GM19328 (cell line): ENCODE results near the gene PRKAG3.

Source experiments
- ATAC-seq: cut with Tn5 transposase; IDR thresholded peaks from one replicate; pipeline ENCODE4 v1.9.1; 2021; ENCODE audit warnings: mild to moderate bottlenecking, moderate library complexity; ENCODE audit not compliant: unreplicated experiment

PRKAG3 gene

DNA sequence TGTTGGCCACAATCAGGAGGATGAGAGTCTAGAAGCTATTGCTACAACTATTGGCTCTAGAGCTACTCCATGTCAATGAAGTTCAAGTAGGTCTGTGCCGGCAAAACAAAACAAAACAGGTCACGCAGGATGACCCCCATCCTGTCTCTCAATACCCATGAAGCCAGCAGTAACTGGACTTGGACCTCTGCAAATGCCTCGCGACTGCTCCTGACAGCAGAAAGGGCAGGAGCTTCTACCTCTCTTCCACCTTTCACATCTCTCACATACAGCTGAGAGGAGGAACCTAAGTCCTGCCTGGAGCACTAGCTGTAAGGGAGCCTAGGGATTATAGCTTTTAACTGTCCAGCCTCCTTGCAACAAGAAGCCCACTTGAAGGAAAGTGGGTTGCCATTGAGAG, 16.0 kb downstream of the PRKAG3 start:
- no peak for ATAC-seq

- ATAC-seq = no peak
Observed at GRCh38 chr2:218815244-218815637, 16.4 kb downstream of the PRKAG3 start.

- no peak for ATAC-seq
Observed at GRCh38 chr2:218814540-218815243, 16.9 kb downstream of the PRKAG3 start.

DNA sequence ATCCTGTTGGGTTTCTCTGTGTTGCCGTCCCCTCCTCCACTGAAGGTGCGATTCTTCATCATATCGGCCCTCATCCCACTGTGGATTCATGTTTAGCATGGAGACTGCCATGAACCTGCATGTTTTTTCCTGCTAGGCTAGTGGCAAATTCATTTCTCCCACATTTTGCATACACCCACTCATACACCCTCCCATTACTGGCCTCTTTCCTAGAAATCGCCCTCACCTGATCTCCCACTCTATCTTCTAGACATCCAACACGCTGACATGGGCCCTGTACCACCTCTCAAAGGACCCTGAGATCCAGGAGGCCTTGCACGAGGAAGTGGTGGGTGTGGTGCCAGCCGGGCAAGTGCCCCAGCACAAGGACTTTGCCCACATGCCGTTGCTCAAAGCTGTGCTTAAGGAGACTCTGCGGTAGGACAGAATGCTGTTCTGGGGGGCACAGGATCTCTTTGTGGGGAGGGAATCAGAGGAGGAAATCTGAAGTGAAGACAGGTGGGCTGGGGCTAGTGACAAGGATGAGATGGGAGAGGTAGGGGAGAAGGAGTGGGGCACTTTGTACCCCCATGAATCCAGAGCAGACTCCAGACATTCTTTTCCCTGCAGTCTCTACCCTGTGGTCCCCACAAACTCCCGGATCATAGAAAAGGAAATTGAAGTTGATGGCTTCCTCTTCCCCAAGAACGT, 17.7 kb downstream of the PRKAG3 start:
- ATAC-seq = no peak

GRCh38 chr2:218812861-218813260, 18.7 kb downstream of the PRKAG3 start:
- ATAC-seq = no peak

GRCh38 chr2:218812096-218812815, 19.3 kb downstream of the PRKAG3 start:
- ATAC-seq = no peak

- no peak for ATAC-seq
Observed at GRCh38 chr2:218811382-218811781, 20.2 kb downstream of the PRKAG3 start.

- ATAC-seq = no peak
Observed at GRCh38 chr2:218810256-218810655, 21.3 kb downstream of the PRKAG3 start.

- no peak for ATAC-seq
Observed at GRCh38 chr2:218809515-218809914, 22.1 kb downstream of the PRKAG3 start.

DNA sequence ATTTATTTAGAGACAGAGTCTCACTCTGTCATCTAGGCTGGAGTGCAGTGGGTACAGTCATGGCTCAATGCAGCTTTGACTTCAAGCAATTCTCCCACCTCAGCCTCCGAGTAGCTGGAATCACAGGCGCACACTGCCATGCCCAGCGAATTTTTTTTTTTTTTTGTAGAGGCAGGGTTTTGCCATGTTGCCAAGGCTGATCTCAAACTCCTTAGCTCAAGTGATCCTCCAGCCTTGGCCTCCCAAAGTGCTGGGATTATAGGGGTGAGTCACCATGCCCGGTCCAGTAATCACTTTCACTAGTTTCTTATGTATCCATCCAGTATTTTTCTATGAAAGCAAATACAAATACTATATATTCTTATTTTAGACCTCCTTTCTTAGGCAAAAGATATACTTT, 24.0 kb downstream of the PRKAG3 start:
- no peak for ATAC-seq

GRCh38 chr2:218806346-218806978, 25.1 kb downstream of the PRKAG3 start:
- no peak for ATAC-seq

- no peak for ATAC-seq
Observed at GRCh38 chr2:218805627-218806026, 26.0 kb downstream of the PRKAG3 start.

GRCh38 chr2:218804817-218805216, 26.8 kb downstream of the PRKAG3 start:
- no peak for ATAC-seq

- ATAC-seq = no peak
Observed at GRCh38 chr2:218802386-218802994, 29.1 kb downstream of the PRKAG3 start.

GRCh38 chr2:218799990-218800389, 31.6 kb downstream of the PRKAG3 start:
- no peak for ATAC-seq

DNA sequence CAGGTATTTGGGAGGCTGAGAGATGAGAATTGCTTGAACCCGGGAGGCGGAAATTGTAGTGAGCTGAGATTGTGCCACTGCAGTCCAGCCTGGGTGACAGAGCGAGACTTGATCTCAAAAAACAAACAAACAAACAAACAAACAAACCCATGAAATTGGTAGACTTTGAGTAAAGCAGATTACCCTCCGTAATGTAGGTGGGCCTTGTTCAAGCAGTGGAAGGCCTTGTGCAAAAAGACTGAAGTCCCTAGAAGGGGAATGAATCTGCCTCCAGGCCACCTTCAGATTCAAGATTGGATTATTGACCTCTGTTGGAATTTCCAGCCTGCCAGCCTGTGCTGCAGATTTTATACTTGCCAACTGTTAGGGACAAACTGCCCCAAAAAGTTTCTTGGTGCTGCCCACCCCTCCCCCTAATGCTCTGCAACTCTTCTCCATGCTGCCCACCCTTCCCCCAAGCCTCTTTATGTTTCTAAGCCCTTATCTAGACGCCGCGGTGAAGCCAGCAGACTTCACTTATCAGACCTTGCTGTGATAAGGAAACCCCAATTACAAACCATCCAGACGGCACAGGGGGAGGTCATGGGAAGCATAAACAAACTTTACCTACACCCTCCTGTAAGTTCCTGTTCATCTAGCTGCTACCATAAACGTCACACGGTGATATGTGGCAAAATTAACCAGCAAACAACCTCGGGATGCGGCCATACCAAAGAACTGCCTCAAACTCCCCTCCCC, 32.7 kb downstream of the PRKAG3 start:
- ATAC-seq = no peak

GRCh38 chr2:218796691-218797090, 34.9 kb downstream of the PRKAG3 start:
- ATAC-seq = no peak

DNA sequence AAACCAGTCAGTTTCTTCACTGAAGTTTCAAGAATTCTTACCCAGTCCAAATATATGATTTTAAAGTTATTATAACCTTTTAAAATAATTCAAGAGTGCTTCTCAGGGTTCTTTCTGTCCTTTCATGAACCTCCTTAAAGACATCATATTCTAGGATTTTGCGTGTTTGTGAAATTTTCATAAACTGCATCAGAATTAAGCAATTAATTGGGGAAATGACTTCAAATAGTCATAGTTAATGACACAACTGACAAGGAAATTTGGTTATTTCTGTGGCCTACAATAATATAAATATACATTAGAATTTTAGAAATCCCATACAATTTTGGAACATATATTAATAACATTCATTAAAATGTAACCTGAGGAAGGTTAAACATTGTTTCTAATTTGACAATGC, 39.2 kb downstream of the PRKAG3 start:
- no peak for ATAC-seq

GRCh38 chr2:218788529-218789255, 42.9 kb downstream of the PRKAG3 start:
- no peak for ATAC-seq

DNA sequence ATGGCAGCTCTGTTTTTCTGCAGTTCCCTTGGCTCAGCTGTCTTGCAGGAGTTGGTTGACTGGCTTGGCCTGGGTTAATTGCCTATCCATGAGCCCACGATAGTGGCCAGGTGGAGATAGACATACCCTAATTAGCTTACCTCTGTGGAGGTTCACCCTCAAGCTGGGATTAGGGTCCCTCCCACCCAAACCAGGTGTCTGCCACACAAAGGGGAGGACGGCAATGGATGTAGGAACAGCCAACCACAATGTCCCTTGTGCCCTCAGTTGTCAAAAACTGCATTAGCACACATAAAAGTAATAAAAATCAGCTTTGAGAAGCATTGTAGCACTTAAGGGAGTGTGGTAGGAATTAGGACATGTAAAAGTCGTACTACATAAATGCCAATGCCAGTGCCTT, 45.5 kb downstream of the PRKAG3 start:
- no peak for ATAC-seq
